Natural killer cell (primary cell): ENCODE data around the gene WDR36. TPM values are rescaled to one million over a fixed set of nuclear protein-coding genes. Genes with fewer than 3 reads are reported as not detected.

Experiments
- ATAC-seq, 3 donors: fragments of 150-1000 bp in 2 of 3; fragments of 200-7000 bp in 1 of 3; cut with Tn5 transposase; 1 replicate in 1 of 3; 2 replicates in 2 of 3; pipeline ENCODE4 v1.10.0; 2021; ENCODE audit warnings: mild to moderate bottlenecking in 2 of 3, moderate library complexity in 2 of 3
- DNase-seq, 2 donors: peaks; one replicate each; pipeline versions ENCODE4 v3.0.0 to v3.0.0-alpha.2; 2013 to 2021; ENCODE audit warnings: mixed read lengths in 1 of 2
- H3K27ac ChIP-seq: one replicate; pipeline ENCODE4 v1.5.1; 2013; ENCODE audit warnings: mild to moderate bottlenecking, low read length
- H3K27me3 ChIP-seq: one replicate; pipeline ENCODE4 v1.6.1; 2013; ENCODE audit warnings: low read length; ENCODE audit not compliant: control insufficient read depth, insufficient read depth
- H3K36me3 ChIP-seq: one replicate; pipeline ENCODE4 v1.6.1; 2013; ENCODE audit warnings: low read length; ENCODE audit not compliant: control insufficient read depth, insufficient read depth
- H3K4me1 ChIP-seq: one replicate; pipeline ENCODE4 v1.6.1; 2013; ENCODE audit warnings: low read length; ENCODE audit not compliant: control insufficient read depth, insufficient read depth
- H3K4me3 ChIP-seq: one replicate; pipeline ENCODE4 v1.5.1; 2013; ENCODE audit warnings: low read length
- H3K9me3 ChIP-seq: one replicate; pipeline ENCODE4 v1.6.1; 2013; ENCODE audit warnings: low read length; ENCODE audit not compliant: control insufficient read depth, insufficient read depth
- H3K27ac Mint-ChIP-seq, 2 donors: one replicate each; pipeline ENCODE4 v1.8.0; 2022; ENCODE audit warnings: mild to moderate bottlenecking in 2 of 2, mixed read lengths in 2 of 2, moderate library complexity in 1 of 2
- H3K27me3 Mint-ChIP-seq, 2 donors: one replicate each; pipeline ENCODE4 v1.8.0; 2022; ENCODE audit warnings: low read depth in 2 of 2, mixed read lengths in 2 of 2
- H3K36me3 Mint-ChIP-seq: one replicate; pipeline ENCODE4 v1.8.0; 2022; ENCODE audit warnings: mixed read lengths
- H3K4me1 Mint-ChIP-seq, 2 donors: one replicate each; pipeline ENCODE4 v1.8.0; 2022; ENCODE audit warnings: mixed read lengths in 2 of 2
- H3K4me3 Mint-ChIP-seq: one replicate; pipeline ENCODE4 v1.8.0; 2022; ENCODE audit warnings: mild to moderate bottlenecking, moderate library complexity, mixed read lengths
- H3K9me3 Mint-ChIP-seq, 2 donors: one replicate each; pipeline ENCODE4 v1.8.0; 2022; ENCODE audit warnings: mixed read lengths in 2 of 2
- CTCF ChIP-seq: fragments of 200-600 bp; IDR thresholded peaks from one replicate; pipeline ENCODE4 v1.8.0; 2022; ENCODE audit warnings: antibody characterized with exemption
- WGBS: methylation state at CpG from one replicate; pipeline ENCODE4 v1.1.7; 2013; ENCODE audit warnings: missing lambda C conversion rate; ENCODE audit not compliant: insufficient coverage; 5-methylcytosine and 5-hydroxymethylcytosine counted together
- intact Hi-C: fragments of 100-400 bp; cut with micrococcal nuclease; formaldehyde crosslinking; loops from one replicate; pipeline ENCODE4 v1.14.2; 2022
- total RNA-seq, 4 donors: library from RNA; stranded (reverse); fragments of 120-200 nt in 1 of 4; gene quantifications; one replicate each; pipeline versions ENCODE4 v1.2.3 to v1.2.4, GENCODE V29; 2013 to 2022

The WDR36 gene
- total RNA-seq, 3 donors from 2014 or later (not counting 1 experiment from before 2014, with no cell fraction given) = 23.0 to 24.8 (median 23.9) TPM

GRCh38 chr5:111119856-111120255, 27.7 kb downstream of the WDR36 start:
- peaks cover 69% of the 10 kb centered on the region for H3K36me3 ChIP-seq
- H3K36me3 Mint-ChIP-seq = peaks cover 18% of the 10 kb centered on the region
- H3K27ac Mint-ChIP-seq = no peak overlapping the region

GRCh38 chr5:111120911-111121310, 28.8 kb downstream of the WDR36 start:
- peaks cover 78% of the 10 kb centered on the region for H3K36me3 ChIP-seq
- WGBS = 100% methylated on average over 1 of the region's 2 CpGs
- intact Hi-C loops = no loop called here

More at GRCh38 chr5:111119856-111120255, 27.7 kb downstream of the WDR36 start:
- TF ChIP-seq CTCF = no peak
- Histone ChIP-seq H3K4me1 (no peaks in the 10 kb centered on the region), H3K27ac (no peak overlapping the region), H3K9me3 (no peaks in the 10 kb centered on the region), H3K4me3 (no peak overlapping the region), H3K27me3 (no peaks in the 10 kb centered on the region)
- intact Hi-C loops = no loop called here
- no peaks in the 10 kb centered on the region for H3K27me3 Mint-ChIP-seq
- no peaks in the 10 kb centered on the region for H3K9me3 Mint-ChIP-seq
- 67% methylated on average over 1 of the region's 2 CpGs for WGBS
- ATAC-seq = no peak
- no peak overlapping the region for H3K4me3 Mint-ChIP-seq
- no peak for DNase-seq
- peaks cover 0 to 4% of the 10 kb centered on the region in 2 donors for H3K4me1 Mint-ChIP-seq

GRCh38 chr5:111121926-111122325, 29.8 kb downstream of the WDR36 start:
- Mint-ChIP-seq H3K9me3 (no peaks in the 10 kb centered on the region), H3K4me3 (no peak overlapping the region), H3K27ac (no peak overlapping the region), H3K27me3 (no peaks in the 10 kb centered on the region), H3K36me3 (peaks cover 25% of the 10 kb centered on the region), H3K4me1 (peaks cover 0 to 4% of the 10 kb centered on the region in 2 donors)
- Histone ChIP-seq H3K4me1 (no peaks in the 10 kb centered on the region), H3K27me3 (no peaks in the 10 kb centered on the region), H3K4me3 (no peak overlapping the region), H3K27ac (no peak overlapping the region), H3K9me3 (no peaks in the 10 kb centered on the region), H3K36me3 (peaks cover 86% of the 10 kb centered on the region)
- no peak for TF ChIP-seq CTCF
- ATAC-seq = no peak
- DNase-seq = no peak
- intact Hi-C loops = no loop called here

More at GRCh38 chr5:111120911-111121310, 28.8 kb downstream of the WDR36 start:
- Mint-ChIP-seq H3K9me3 (no peaks in the 10 kb centered on the region), H3K27ac (no peak overlapping the region), H3K4me3 (no peak overlapping the region), H3K36me3 (peaks cover 18% of the 10 kb centered on the region), H3K27me3 (no peaks in the 10 kb centered on the region), H3K4me1 (peaks cover 0 to 4% of the 10 kb centered on the region in 2 donors)
- no peak for DNase-seq
- no peaks in the 10 kb centered on the region for H3K9me3 ChIP-seq
- H3K27me3 ChIP-seq = no peaks in the 10 kb centered on the region
- no peak overlapping the region for H3K27ac ChIP-seq
- no peak for ATAC-seq
- no peak overlapping the region for H3K4me3 ChIP-seq
- no peaks in the 10 kb centered on the region for H3K4me1 ChIP-seq
- TF ChIP-seq CTCF = no peak

- intact Hi-C loops = no loop called here
- TF ChIP-seq CTCF = no peak
- ATAC-seq = no peak
- H3K4me1 Mint-ChIP-seq = no peaks in the 10 kb centered on the region
- no peak overlapping the region for H3K4me3 Mint-ChIP-seq
- no peak for DNase-seq
- H3K4me1 ChIP-seq = no peaks in the 10 kb centered on the region
- H3K9me3 ChIP-seq = no peaks in the 10 kb centered on the region
- H3K36me3 Mint-ChIP-seq = peaks cover 25% of the 10 kb centered on the region
- 40% methylated on average over 1 of the region's 2 CpGs for WGBS
- no peak overlapping the region for H3K27ac ChIP-seq
- H3K27me3 ChIP-seq = no peaks in the 10 kb centered on the region
- H3K27ac Mint-ChIP-seq = no peak overlapping the region
- no peaks in the 10 kb centered on the region for H3K27me3 Mint-ChIP-seq
- H3K4me3 ChIP-seq = no peak overlapping the region
- H3K36me3 ChIP-seq = peaks cover 87% of the 10 kb centered on the region
- H3K9me3 Mint-ChIP-seq = no peaks in the 10 kb centered on the region
Observed at GRCh38 chr5:111122398-111122797, 30.2 kb downstream of the WDR36 start.
